ENCODE measurements around the gene CRYBA4.

The CRYBA4 gene

GRCh38 chr22:26624803-26625202 lies 3.0 kb downstream of the CRYBA4 start:
- no peak for DNase-seq (ENCODE audit: low spot score)

GRCh38 chr22:26629988-26630761 lies 8.4 kb downstream of the CRYBA4 start:
- no peak for DNase-seq (ENCODE audit: low spot score)

GRCh38 chr22:26631282-26631681 lies 9.5 kb downstream of the CRYBA4 start:
- no peak for DNase-seq (ENCODE audit: low spot score)

- DNase-seq (ENCODE audit: low spot score): no peak
These were observed 10.8 kb downstream of the CRYBA4 start for GRCh38 chr22:26632422-26633155.

DNA sequence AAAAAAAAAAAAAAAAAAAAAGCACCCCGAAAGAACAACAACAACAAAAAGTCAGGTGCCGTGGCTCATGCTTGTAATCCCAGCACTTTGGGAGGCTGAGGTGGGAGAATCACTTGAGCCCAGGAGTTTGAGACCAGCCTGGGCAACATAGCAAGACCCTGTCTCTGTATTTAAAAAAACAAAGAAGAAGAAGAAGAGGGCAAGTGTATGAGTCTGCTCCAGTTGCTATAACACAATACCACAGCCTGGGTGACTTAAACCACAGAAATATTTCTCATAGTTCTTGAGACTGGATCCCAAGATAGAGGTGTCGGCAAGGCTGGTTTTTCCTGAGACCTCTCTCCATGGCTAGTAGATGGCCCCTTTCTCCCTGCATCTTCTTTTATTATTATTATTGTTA lies 12.4 kb downstream of the CRYBA4 start:
- no peak for DNase-seq (ENCODE audit: low spot score)

GRCh38 chr22:26635117-26635516 lies 13.4 kb downstream of the CRYBA4 start:
- no peak for DNase-seq (ENCODE audit: low spot score)

GRCh38 chr22:26636296-26636695 lies 14.5 kb downstream of the CRYBA4 start:
- no peak for DNase-seq (ENCODE audit: low spot score)

GRCh38 chr22:26642465-26643417 lies 21.0 kb downstream of the CRYBA4 start:
- DNase-seq (ENCODE audit: low spot score): no peak

DNA sequence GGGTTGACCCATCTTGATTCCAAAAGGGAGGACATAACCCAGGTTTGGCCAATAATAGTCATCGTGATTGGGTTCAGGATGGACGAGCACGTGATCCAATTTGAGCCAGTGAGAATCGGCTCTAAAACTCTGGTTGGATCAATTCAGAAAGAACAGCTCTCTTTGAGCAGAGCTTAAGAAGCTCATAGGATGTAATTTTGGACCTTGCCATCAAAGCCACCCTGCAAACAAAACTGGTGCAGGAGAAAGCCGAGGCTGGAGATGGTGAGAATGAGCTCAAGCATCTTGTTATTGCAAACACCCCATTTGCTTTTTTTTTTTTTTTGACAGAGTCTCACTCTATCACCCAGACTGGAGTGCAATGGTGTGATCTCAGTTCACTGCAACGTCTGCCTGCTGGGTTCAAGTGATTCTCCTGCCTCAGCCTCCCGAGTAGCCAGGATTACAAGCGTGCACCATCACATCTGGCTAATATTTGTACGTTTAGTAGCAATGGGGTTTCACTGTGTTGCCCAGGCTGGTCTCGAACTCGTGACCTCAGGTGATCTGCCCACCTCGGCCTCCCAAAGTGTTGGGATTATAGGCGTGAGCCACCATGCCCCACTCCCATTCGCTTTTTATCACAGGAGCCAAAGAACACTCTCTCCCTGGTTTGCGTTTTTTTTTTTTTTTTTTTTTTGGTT lies 21.8 kb downstream of the CRYBA4 start:
- DNase-seq (ENCODE audit: low spot score): no peak

DNA sequence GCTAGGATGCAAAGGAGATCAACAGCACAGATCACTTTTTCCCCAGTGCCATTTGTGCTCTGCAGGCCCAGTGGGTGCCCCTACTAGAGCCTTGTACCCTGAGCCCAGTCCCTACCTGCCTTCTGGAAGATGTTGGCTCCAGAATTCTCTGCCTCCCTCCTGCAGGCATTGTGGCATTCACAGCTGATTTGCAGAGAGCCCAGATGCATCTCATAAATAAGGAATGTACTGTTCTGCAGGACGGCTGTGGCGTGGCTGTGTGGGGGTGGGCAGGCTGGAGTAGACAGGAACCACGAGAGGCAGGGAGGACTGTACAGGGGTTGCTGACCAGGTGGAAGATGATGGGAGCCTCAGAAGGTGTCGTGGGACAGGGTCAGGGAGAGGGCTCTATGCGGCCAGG lies 24.4 kb downstream of the CRYBA4 start:
- no peak for DNase-seq (ENCODE audit: low spot score)

GRCh38 chr22:26648011-26648497 lies 26.3 kb downstream of the CRYBA4 start:
- DNase-seq (ENCODE audit: low spot score): no peak

- DNase-seq (ENCODE audit: low spot score): no peak
These were observed 27.0 kb downstream of the CRYBA4 start for GRCh38 chr22:26648528-26649388.

GRCh38 chr22:26650722-26651421 lies 29.1 kb downstream of the CRYBA4 start:
- no peak for DNase-seq (ENCODE audit: low spot score)

DNA sequence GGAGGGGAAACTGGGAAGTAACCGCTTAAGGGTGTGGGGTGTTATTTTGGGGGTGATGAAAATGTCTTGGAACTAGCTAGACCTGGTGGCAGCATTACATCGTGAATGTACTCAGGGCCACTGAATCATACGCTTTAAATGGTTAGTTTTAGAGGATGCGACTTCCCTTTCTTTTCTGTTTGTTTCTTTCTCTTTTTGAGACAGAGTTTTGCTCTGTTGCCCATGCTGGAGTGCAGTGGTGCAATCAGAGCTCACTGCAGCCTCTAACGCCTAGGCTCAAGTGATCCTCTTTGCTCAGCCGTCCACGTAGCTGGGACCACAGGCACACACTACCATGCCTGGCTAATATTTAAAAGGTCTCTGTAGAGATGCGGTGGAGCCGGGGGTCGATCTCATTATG lies 30.1 kb downstream of the CRYBA4 start:
- DNase-seq (ENCODE audit: low spot score): no peak

- DNase-seq (ENCODE audit: low spot score): no peak
These were observed 35.4 kb downstream of the CRYBA4 start, which contains the start of gene MIAT for GRCh38 chr22:26656891-26657851. Gene MIAT (plus strand): TSS chr22:26657588.

DNA sequence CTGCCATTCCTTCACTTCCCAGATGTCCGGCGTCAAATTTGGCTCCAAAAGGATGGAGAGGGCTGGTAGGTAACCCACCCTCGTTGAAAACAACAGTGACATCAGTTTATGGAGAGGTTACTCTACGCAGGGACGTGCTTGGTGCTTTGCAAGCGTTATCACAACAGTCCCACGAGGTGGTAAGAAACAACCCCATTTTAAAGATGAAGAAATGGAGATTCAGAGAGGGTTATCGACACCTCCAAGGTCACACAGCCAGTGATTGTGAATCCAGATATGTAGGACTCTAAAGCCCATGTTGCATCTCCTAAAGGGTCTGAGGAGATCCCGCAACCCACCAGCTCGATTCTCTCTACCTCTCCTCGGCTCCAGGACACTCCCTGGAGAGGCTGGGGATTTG lies 36.4 kb downstream of the CRYBA4 start:
- DNase-seq (ENCODE audit: low spot score): no peak

- peak; percentile 66 for DNase-seq (ENCODE audit: low spot score)
These were observed 37.1 kb downstream of the CRYBA4 start for GRCh38 chr22:26658671-26659478.

- DNase-seq (ENCODE audit: low spot score): no peak
These were observed 38.6 kb downstream of the CRYBA4 start for GRCh38 chr22:26660356-26660755.
